HEK293 (cell line): Measurements from ENCODE around the gene LNPEP.

ENCODE experiments used
- HOXA7 ChIP-seq: sonication (generic); formaldehyde crosslinking; IDR thresholded peaks from 2 replicates; pipeline ENCODE4 v1.8.1; 2022; ENCODE audit warnings: missing genetic modification reagents, borderline replicate concordance
- KLF16 ChIP-seq: fragments of 450-650 bp; formaldehyde crosslinking; IDR thresholded peaks from 2 replicates; pipeline ENCODE4 v1.5.1; 2017; ENCODE audit warnings: missing biosample characterization, missing genetic modification characterization
- MEIS1 ChIP-seq: sonication (generic); formaldehyde crosslinking; IDR thresholded peaks from 2 replicates; pipeline ENCODE4 v1.8.1; 2022; ENCODE audit warnings: missing genetic modification reagents, mild to moderate bottlenecking, borderline replicate concordance
- ZNF747 ChIP-seq: fragments of 450-650 bp; formaldehyde crosslinking; IDR thresholded peaks from 2 replicates; pipeline ENCODE4 v1.5.1; 2016; ENCODE audit warnings: missing biosample characterization, missing genetic modification characterization
- TF ChIP-seq, protein P1 (sequence below): fragments of 450-650 bp; formaldehyde crosslinking; IDR thresholded peaks from 2 replicates; pipeline ENCODE4 v1.5.1; 2016; ENCODE audit warnings: missing biosample characterization, missing genetic modification characterization

GRCh38 chr5:97042996-97043395 lies 107.1 kb downstream of the LNPEP start:
- TF ChIP-seq ZNF747 (tag by site-specific recombination) (no peak), HOXA7 (CRISPR knock-in tag) (no peak), MEIS1 (CRISPR knock-in tag) (no peak), KLF16 (tag by site-specific recombination) (no peak)
- TF ChIP-seq, protein P1, sequence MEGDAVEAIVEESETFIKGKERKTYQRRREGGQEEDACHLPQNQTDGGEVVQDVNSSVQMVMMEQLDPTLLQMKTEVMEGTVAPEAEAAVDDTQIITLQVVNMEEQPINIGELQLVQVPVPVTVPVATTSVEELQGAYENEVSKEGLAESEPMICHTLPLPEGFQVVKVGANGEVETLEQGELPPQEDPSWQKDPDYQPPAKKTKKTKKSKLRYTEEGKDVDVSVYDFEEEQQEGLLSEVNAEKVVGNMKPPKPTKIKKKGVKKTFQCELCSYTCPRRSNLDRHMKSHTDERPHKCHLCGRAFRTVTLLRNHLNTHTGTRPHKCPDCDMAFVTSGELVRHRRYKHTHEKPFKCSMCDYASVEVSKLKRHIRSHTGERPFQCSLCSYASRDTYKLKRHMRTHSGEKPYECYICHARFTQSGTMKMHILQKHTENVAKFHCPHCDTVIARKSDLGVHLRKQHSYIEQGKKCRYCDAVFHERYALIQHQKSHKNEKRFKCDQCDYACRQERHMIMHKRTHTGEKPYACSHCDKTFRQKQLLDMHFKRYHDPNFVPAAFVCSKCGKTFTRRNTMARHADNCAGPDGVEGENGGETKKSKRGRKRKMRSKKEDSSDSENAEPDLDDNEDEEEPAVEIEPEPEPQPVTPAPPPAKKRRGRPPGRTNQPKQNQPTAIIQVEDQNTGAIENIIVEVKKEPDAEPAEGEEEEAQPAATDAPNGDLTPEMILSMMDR (tag by site-specific recombination), result no peak
